ENCODE results near the gene FBXL2. TPM values are rescaled to one million over a fixed set of nuclear protein-coding genes. Genes with fewer than 3 reads are reported as not detected.

Gene FBXL2
- total and polyA plus RNA-seq, 2 of the 4 experiments (the other 2 are of a cell fraction): 15.8 to 21.0 TPM

DNA sequence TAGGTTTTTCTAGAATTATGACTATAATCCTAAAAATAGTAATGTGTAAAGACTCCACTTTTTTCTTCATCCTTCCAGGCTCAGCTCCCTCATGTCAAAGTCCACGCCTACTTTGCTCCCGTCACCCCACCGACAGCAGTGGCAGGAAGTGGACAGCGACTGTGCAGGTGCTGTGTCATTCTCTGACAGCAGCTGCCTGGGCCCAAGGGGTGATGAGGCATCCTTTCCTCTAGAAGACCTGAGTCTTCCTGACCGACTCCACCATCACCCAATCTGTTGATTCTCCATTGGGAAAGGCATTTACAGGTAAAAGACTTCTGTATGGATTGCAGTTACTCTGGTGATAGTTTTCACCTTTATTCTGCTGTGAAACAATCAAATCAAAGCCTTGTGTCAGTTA is 108.2 kb downstream of the FBXL2 start:
- Histone ChIP-seq H3K4ac (ENCODE audit: low read depth, low read length) (no peak overlapping the region), H3K36me3 (ENCODE audit: control insufficient read depth, insufficient read depth, low read length) (peaks cover 28% of the 10 kb centered on the region), H2AK9ac (replicated peaks; ENCODE audit: low read depth, low read length, poor library complexity) (no peak overlapping the region), H3K23ac (ENCODE audit: low read depth, low read length) (no peak overlapping the region), H3K4me2 (ENCODE audit: low read depth, low read length) (no peak overlapping the region), H4K20me1 (ENCODE audit: insufficient read depth, low read length) (no peaks in the 10 kb centered on the region), H2BK20ac (ENCODE audit: low read depth, low read length) (no peak overlapping the region), H3K27me3 (ENCODE audit: control insufficient read depth, insufficient read depth, low read length) (no peaks in the 10 kb centered on the region), H3K79me1 (ENCODE audit: low read depth in 1 of 2, low read length in 2 of 2) (peaks cover 19 to 40% of the 10 kb centered on the region in 2 experiments; a peak in 3 of 4 replicates), H3K4me3 (ENCODE audit: insufficient read depth, low read depth, low read length) (no peak overlapping the region), H2AFZ (replicated peaks; ENCODE audit: low read length, poor library complexity) (no peak overlapping the region), H3K18ac (ENCODE audit: low read depth, low read length) (no peak overlapping the region), H2BK5ac (ENCODE audit: low read depth, low read length, poor library complexity, severe bottlenecking) (no peak overlapping the region), H3K4me1 (ENCODE audit: control insufficient read depth, insufficient read depth, low read length) (no peaks in the 10 kb centered on the region), H3K9ac (ENCODE audit: low read depth, low read length) (no peak overlapping the region), H3K27ac (ENCODE audit: insufficient read depth, low read length) (no peak overlapping the region), H3K56ac (ENCODE audit: extremely low read depth, insufficient read depth, low read length) (no peak overlapping the region), H2BK15ac (ENCODE audit: low read depth, low read length) (no peak overlapping the region), H3K14ac (replicated peaks; ENCODE audit: low read depth, low read length) (no peak overlapping the region), H4K5ac (ENCODE audit: low read depth, low read length) (no peak overlapping the region), H4K8ac (ENCODE audit: low read depth in 2 of 2, low read length in 2 of 2) (no peak overlapping the region), H3K9me3 (ENCODE audit: control insufficient read depth, insufficient read depth, low read length) (no peaks in the 10 kb centered on the region), H3K9me1 (ENCODE audit: insufficient read depth, low read length) (peaks cover 9% of the 10 kb centered on the region; the same call in 1 of the 2 replicates), H4K91ac (ENCODE audit: insufficient read depth, low read depth, low read length) (no peak overlapping the region), H2BK120ac (ENCODE audit: low read depth, low read length) (no peak overlapping the region), H2AK5ac (ENCODE audit: low read depth, low read length) (no peak overlapping the region)
- BruUV-seq (replicated peaks): no TSS peak
- intact Hi-C loops (cut with micrococcal nuclease) (no loop called here), dilution Hi-C loops (cut with HindIII; ENCODE audit: low sequenced_read_pairs, unreplicated experiment) (loop anchor here (25.0 kb wide), 1 partner anchor 248 kb away; no protein-coding TSS in a partner anchor), in situ Hi-C loops (cut with MboI; ENCODE audit: low sequenced_read_pairs) (no loop called here)
- DNase-seq: peak; percentile 20
- no CpG with 5 or more reads among the region's 5 CpGs for WGBS, 2 experiments (ENCODE audit: extremely low coverage in 2 of 2, insufficient read length in 1 of 2)
- ChIA-PET POLR2A (ENCODE audit: unreplicated experiment) (no interaction called here), CTCF (no interaction called here)
- ATAC-seq (ENCODE audit: low read depth): no peak
- no peak for TF ChIP-seq POLR2A (IDR thresholded peaks at IDR 0.05; ENCODE audit: low read depth, low read length)
- TF ChIP-seq RCOR1 (IDR thresholded peaks at IDR 0.05; ENCODE audit: insufficient replicate concordance, low read length): no peak
- no peak for TF ChIP-seq MXI1 (IDR thresholded peaks at IDR 0.05; ENCODE audit: borderline replicate concordance, low read depth, low read length)
- no peak for TF ChIP-seq RFX5 (IDR thresholded peaks at IDR 0.05; ENCODE audit: low read depth, low read length)
- TF ChIP-seq, protein P1, sequence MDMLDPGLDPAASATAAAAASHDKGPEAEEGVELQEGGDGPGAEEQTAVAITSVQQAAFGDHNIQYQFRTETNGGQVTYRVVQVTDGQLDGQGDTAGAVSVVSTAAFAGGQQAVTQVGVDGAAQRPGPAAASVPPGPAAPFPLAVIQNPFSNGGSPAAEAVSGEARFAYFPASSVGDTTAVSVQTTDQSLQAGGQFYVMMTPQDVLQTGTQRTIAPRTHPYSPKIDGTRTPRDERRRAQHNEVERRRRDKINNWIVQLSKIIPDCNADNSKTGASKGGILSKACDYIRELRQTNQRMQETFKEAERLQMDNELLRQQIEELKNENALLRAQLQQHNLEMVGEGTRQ (IDR thresholded peaks at IDR 0.05; ENCODE audit: low read depth, low read length): no peak
- TF ChIP-seq CEBPB (IDR thresholded peaks at IDR 0.05; ENCODE audit: low read depth, low read length): no peak
- TF ChIP-seq CHD1 (IDR thresholded peaks at IDR 0.05; ENCODE audit: low read depth, low read length): no peak
